ENCODE data around the gene RALB.

Gene RALB

DNA sequence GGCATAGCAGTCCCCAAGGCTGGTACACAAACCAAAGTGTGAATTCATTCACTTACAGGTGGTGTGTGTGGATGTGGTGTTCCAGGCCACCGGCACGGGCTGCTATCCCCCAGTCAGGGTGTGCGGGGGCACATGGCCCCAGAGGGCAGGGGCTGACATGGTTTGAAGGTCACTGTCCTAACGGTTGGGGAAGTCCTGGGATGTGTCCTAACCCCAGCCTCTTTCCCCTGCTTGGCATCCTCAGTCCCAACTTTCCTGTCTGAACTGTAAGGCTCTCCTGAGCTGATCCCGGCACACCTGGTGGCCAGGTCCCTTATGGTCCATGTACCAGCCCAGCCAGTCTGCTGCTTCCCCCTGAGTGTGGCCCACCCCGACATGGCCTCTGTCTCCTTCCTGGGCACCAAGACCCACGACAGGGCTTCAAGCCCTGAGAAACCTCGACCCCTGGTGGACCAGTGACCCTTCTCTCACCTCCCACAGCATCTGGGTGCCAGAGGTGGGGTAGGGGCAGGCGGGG, 27.0 kb upstream of the RALB start:
- no peak for DNase-seq (ENCODE audit: low read depth, low spot score)
- no peak overlapping the region for H3K4me3 ChIP-seq (ENCODE audit: low read depth, low read length)
- in situ Hi-C loops (cut with HindIII; ENCODE audit: low sequenced_read_pairs), result no loop called here
- TF ChIP-seq, protein P1, sequence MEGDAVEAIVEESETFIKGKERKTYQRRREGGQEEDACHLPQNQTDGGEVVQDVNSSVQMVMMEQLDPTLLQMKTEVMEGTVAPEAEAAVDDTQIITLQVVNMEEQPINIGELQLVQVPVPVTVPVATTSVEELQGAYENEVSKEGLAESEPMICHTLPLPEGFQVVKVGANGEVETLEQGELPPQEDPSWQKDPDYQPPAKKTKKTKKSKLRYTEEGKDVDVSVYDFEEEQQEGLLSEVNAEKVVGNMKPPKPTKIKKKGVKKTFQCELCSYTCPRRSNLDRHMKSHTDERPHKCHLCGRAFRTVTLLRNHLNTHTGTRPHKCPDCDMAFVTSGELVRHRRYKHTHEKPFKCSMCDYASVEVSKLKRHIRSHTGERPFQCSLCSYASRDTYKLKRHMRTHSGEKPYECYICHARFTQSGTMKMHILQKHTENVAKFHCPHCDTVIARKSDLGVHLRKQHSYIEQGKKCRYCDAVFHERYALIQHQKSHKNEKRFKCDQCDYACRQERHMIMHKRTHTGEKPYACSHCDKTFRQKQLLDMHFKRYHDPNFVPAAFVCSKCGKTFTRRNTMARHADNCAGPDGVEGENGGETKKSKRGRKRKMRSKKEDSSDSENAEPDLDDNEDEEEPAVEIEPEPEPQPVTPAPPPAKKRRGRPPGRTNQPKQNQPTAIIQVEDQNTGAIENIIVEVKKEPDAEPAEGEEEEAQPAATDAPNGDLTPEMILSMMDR (IDR thresholded peaks at IDR 0.05; ENCODE audit: low read depth, low read length), result no peak

DNA sequence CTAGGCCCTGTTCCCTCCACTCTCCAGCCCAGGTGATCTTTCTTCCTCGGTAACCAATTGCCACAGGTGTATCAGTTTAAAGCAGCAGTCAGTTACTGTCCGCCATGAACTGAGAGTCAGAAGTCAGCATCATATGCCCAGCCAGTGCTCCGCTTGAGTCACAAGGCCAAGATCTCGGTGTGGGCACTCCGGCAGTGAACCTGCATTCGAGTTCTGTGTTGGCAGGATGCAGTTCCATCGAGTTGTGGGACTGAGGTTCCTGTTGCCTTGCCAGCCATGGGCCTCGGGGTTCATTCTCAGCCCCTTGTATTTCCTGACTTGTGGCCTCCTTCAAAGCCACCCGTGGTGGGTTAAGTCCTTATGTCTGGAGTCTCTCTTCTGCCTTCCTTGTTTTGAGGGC, 26.3 kb upstream of the RALB start:
- TF ChIP-seq, protein P1 (IDR thresholded peaks at IDR 0.05; ENCODE audit: low read depth, low read length), result no peak
- in situ Hi-C loops (cut with HindIII; ENCODE audit: low sequenced_read_pairs), result no loop called here
- H3K4me3 ChIP-seq (ENCODE audit: low read depth, low read length), result no peak overlapping the region
- no peak for DNase-seq (ENCODE audit: low read depth, low spot score)

DNA sequence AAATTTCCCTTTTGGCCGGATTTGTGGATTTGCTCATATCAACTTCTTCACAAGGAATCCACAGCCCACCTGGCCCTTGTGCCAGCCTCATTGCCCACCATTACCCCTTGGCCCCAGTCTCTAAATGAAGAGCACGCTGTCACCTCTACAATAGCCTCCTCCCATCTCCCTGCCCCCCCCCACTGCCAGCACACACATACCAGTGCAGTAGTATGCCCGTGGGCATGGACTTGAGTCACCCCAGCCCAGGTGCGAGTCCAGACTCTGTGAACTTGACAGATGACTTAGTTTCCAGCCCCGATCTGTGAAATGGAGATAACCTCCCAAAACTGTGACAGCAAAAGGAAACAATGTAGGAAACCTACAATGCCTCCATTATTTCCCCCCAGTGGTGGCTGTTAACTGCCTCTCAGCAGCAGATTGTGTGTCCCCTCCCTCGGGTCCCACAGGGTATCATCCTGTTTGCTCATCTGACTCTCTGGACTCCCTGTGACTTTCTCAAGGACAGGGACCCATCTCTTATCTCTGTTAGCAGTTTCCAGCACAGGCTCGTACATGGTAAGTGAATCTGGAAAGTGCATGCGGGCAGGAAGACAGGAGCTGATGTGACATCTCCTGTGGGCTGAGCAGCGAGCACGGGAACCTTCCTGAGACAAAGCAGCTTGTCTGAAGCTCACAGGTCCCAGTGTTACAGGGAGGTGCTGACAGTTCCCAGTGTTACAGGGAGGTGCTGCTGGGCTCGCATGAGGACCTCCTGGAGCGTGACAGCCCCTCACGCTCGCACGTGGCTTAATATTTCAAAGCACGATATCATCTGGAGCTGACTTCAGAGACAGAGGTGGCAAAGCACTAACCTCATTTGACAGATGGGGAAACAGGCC, 25.3 kb upstream of the RALB start:
- DNase-seq (ENCODE audit: low read depth, low spot score), result no peak
- in situ Hi-C loops (cut with HindIII; ENCODE audit: low sequenced_read_pairs), result no loop called here

DNA sequence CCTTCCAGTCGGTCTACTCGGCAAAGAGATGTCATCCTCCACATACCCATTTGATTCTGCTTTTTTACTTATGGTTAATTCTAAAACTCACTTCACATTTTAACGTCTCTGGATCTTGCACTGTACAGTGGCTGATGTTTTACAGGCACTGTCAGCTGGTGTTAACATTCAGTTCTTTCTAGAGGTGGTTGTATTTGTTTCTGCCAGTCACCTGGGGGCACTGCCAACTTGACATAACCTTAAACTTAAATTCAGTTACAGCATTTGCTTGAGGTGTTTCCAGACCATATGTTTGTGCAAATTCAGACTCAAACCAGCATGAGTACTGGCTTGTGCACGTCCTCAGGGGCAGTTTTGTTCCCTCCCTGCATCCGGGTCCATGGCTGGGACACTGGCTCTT, 24.1 kb upstream of the RALB start:
- H3K4me3 ChIP-seq (ENCODE audit: low read depth, low read length), result no peak overlapping the region
- in situ Hi-C loops (cut with HindIII; ENCODE audit: low sequenced_read_pairs), result no loop called here
- no peak for DNase-seq (ENCODE audit: low read depth, low spot score)
- TF ChIP-seq, protein P1 (IDR thresholded peaks at IDR 0.05; ENCODE audit: low read depth, low read length), result no peak

More for the DNA sequence above, 25.3 kb upstream of the RALB start:
- no peak overlapping the region for H3K4me3 ChIP-seq (ENCODE audit: low read depth, low read length)
- TF ChIP-seq, protein P1 (IDR thresholded peaks at IDR 0.05; ENCODE audit: low read depth, low read length), result no peak

DNA sequence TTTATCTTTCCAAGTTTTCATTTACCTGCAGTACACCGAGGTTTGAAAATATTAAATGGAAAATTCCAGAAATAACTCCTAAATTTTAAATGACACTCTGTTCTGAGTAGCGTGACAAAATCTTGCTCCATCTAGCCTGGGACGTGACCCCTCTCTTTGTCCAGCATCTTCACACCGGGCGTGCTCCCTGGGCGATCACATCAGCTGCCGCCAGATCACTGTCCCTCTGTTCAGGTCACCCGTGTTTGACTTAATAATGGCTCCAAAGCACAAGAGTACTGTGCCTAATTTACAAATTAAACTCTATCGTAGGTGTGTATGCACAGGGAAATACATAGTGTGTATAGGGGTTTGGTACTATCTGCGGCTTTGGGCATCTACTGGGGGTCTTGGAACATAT, 23.3 kb upstream of the RALB start:
- H3K4me3 ChIP-seq (ENCODE audit: low read depth, low read length), result no peak overlapping the region
- in situ Hi-C loops (cut with HindIII; ENCODE audit: low sequenced_read_pairs), result no loop called here
- no peak for DNase-seq (ENCODE audit: low read depth, low spot score)
- TF ChIP-seq, protein P1 (IDR thresholded peaks at IDR 0.05; ENCODE audit: low read depth, low read length), result no peak

DNA sequence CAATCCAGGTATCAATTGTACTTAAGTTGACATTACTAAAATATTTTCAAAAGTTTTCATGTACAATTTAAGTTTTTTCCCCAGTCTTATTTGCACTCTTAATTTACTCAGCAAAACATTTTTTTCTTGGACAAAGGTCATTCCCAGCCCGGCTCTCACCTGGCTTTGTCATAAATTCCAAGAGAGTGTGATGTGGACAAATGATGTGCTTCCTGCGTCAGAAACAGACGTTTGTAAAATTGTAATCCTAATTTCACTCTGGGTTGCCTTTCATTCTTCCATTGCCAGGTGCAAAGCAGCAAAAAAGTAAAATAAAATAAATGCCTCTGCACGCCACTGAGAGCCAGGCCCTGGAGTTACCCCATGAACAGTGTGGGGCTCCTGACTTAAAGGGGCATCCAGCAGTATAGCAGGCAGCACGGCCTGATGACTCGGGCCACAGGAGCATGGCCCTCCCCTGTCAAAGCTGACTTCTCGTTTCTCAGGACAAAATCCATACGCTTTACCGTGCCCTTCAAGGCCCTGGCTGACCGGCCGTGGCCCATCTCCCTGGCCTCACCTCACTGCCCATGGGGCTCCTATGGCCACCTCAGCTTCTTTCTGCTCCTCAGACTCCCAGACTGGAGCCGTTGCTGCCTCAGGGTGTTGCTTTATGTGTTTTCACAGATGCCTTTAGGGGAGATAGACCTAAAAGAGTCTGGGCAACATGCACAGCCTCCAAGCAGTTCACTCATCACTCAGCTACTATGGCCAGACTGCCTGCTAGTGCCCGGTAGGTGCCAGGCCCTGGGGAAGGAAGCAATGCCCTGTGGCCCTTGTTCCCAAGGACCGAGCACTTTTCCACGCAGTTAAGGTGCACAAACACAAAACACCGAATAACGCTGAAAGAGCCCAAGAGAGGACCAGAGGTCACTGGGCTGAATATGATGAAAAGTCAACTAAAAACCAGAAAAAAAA, 21.9 kb upstream of the RALB start:
- TF ChIP-seq, protein P1 (IDR thresholded peaks at IDR 0.05; ENCODE audit: low read depth, low read length), result no peak
- in situ Hi-C loops (cut with HindIII; ENCODE audit: low sequenced_read_pairs), result no loop called here
- no peak overlapping the region for H3K4me3 ChIP-seq (ENCODE audit: low read depth, low read length)
- no peak for DNase-seq (ENCODE audit: low read depth, low spot score)

Measured in astrocyte of the spinal cord (primary cell).